ENCODE results near the gene IRX2. TPM values are rescaled to one million over a fixed set of nuclear protein-coding genes. Genes with fewer than 3 reads are reported as not detected.

IRX2 gene
- total and polyA plus RNA-seq, 2 of the 4 experiments (the other 2 are of a cell fraction), result 0.36 to 0.97 TPM

DNA sequence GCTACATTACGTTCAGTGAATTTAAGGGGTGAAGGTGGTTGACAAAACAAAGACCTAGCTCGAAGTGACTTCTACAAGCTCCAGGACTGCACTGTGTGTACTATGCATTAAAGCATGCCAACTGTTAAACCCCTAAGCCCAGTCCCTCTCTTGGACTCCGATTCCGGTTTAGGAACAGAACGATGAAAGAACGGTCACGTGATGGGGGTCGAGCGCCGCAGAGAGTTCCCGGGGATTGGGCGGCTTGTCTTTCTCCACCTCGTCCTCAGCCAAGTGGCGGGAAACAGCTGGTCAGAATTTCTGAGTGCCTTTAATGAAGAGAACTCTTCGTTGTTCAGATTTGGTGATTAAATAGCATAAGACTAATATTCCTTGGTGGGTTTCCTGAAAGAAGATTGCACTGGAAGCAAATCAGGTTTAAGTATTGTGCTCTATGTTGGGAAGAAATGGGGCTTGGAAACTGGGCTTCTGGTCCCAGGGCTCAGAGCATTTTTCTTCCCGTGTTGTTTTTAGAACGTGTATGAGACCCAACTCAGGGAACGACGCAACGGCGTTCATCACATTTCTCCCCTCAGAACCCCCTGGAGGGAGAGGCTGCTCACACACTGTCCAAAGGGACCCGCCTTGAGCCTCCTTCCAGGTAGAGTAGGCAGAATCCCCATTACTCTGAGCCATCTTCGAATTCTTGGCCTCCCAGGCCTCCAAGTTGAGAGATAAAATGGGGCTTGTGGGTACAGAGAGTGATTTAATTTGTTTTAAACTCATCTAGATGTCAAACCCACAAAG is 25.3 kb downstream of the IRX2 start:
- dilution Hi-C loops (cut with HindIII; ENCODE audit: low sequenced_read_pairs, unreplicated experiment) (no loop called here), in situ Hi-C loops (cut with MboI; ENCODE audit: low sequenced_read_pairs) (no loop called here), intact Hi-C loops (cut with micrococcal nuclease) (no loop called here)

More for the DNA sequence above, 25.3 kb downstream of the IRX2 start:
- Histone ChIP-seq H2AK5ac (ENCODE audit: low read depth, low read length) (no peak overlapping the region), H2AFZ (replicated peaks; ENCODE audit: low read length, poor library complexity) (no peak overlapping the region), H3K27ac (ENCODE audit: insufficient read depth, low read length) (no peak overlapping the region), H3K36me3 (ENCODE audit: control insufficient read depth, insufficient read depth, low read length) (no peaks in the 10 kb centered on the region), H3K9me1 (ENCODE audit: insufficient read depth, low read length) (no peaks in the 10 kb centered on the region), H2BK15ac (ENCODE audit: low read depth, low read length) (no peak overlapping the region), H3K14ac (replicated peaks; ENCODE audit: low read depth, low read length) (no peak overlapping the region), H3K4ac (ENCODE audit: low read depth, low read length) (no peak overlapping the region), H3K4me3 (ENCODE audit: insufficient read depth, low read depth, low read length) (no peak overlapping the region), H2BK20ac (ENCODE audit: low read depth, low read length) (no peak overlapping the region), H4K91ac (ENCODE audit: insufficient read depth, low read depth, low read length) (no peak overlapping the region), H3K18ac (ENCODE audit: low read depth, low read length) (no peak overlapping the region), H3K4me2 (ENCODE audit: low read depth, low read length) (no peak overlapping the region), H3K4me1 (ENCODE audit: control insufficient read depth, insufficient read depth, low read length) (no peaks in the 10 kb centered on the region), H2BK5ac (ENCODE audit: low read depth, low read length, poor library complexity, severe bottlenecking) (no peak overlapping the region), H2AK9ac (replicated peaks; ENCODE audit: low read depth, low read length, poor library complexity) (no peak overlapping the region), H3K56ac (ENCODE audit: extremely low read depth, insufficient read depth, low read length) (no peak overlapping the region), H4K5ac (ENCODE audit: low read depth, low read length) (no peak overlapping the region), H3K23ac (ENCODE audit: low read depth, low read length) (no peak overlapping the region), H3K79me1 (ENCODE audit: low read depth in 1 of 2, low read length in 2 of 2) (no peaks in the 10 kb centered on the region), H4K20me1 (ENCODE audit: insufficient read depth, low read length) (no peaks in the 10 kb centered on the region), H4K8ac (ENCODE audit: low read depth in 2 of 2, low read length in 2 of 2) (no peak overlapping the region), H2BK120ac (ENCODE audit: low read depth, low read length) (no peak overlapping the region), H3K9ac (ENCODE audit: low read depth, low read length) (no peak overlapping the region), H3K9me3 (ENCODE audit: control insufficient read depth, insufficient read depth, low read length) (peaks cover 12% of the 10 kb centered on the region; the same call in 1 of the 2 replicates), H3K27me3 (ENCODE audit: control insufficient read depth, insufficient read depth, low read length) (no peaks in the 10 kb centered on the region)
- ChIA-PET CTCF (no interaction called here), POLR2A (ENCODE audit: unreplicated experiment) (no interaction called here)
- WGBS, 2 experiments (ENCODE audit: extremely low coverage in 2 of 2, insufficient read length in 1 of 2), result no CpG with 5 or more reads among the region's 23 CpGs
- no TSS peak for BruUV-seq (replicated peaks)
- TF ChIP-seq CHD1 (IDR thresholded peaks at IDR 0.05; ENCODE audit: low read depth, low read length) (no peak), MAZ (IDR thresholded peaks at IDR 0.05; ENCODE audit: borderline replicate concordance, low read depth, low read length) (no peak), POLR2A (IDR thresholded peaks at IDR 0.05; ENCODE audit: low read depth, low read length) (no peak), FOS (IDR thresholded peaks at IDR 0.05; ENCODE audit: low read depth, low read length) (no peak)
- DNase-seq, result no peak
- ATAC-seq (ENCODE audit: low read depth), result no peak
